AG10803 (cell line): Measurements from ENCODE around the gene BATF.

Experiments
- DNase-seq: peaks from one replicate; pipeline ENCODE4 v3.0.0; 2010; ENCODE audit warnings: low read depth
- H3K4me3 ChIP-seq: 2 replicates; pipeline ENCODE4 v1.5.1; 2011; ENCODE audit warnings: mild to moderate bottlenecking, low read length, control low read depth
- CTCF ChIP-seq: conservative IDR thresholded peaks from 2 replicates; pipeline ENCODE4 v1.5.1; 2011; ENCODE audit warnings: mild to moderate bottlenecking, low read length, control low read depth, inconsistent platforms

Gene BATF

GRCh38 chr14:75540479-75540851 lies 18.2 kb downstream of the BATF start:
- TF ChIP-seq CTCF = no peak
- no peak for DNase-seq
- no peak overlapping the region for H3K4me3 ChIP-seq

- TF ChIP-seq CTCF = no peak
- DNase-seq = peak; percentile 12
- H3K4me3 ChIP-seq = no peak overlapping the region
These were observed 20.4 kb downstream of the BATF start for GRCh38 chr14:75542588-75543091.

GRCh38 chr14:75543253-75543652 lies 21.0 kb downstream of the BATF start:
- no peak for TF ChIP-seq CTCF
- no peak overlapping the region for H3K4me3 ChIP-seq
- no peak for DNase-seq

GRCh38 chr14:75543786-75544185 lies 21.5 kb downstream of the BATF start:
- no peak overlapping the region for H3K4me3 ChIP-seq
- DNase-seq = no peak
- no peak for TF ChIP-seq CTCF

- no peak for DNase-seq
- no peak for TF ChIP-seq CTCF
- no peak overlapping the region for H3K4me3 ChIP-seq
These were observed 23.6 kb downstream of the BATF start for GRCh38 chr14:75545907-75546306.

- TF ChIP-seq CTCF = no peak
- H3K4me3 ChIP-seq = no peak overlapping the region
- no peak for DNase-seq
These were observed 25.4 kb downstream of the BATF start for GRCh38 chr14:75547552-75548250.

GRCh38 chr14:75548544-75548943 lies 26.3 kb downstream of the BATF start:
- TF ChIP-seq CTCF = no peak
- no peak for DNase-seq
- H3K4me3 ChIP-seq = no peak overlapping the region
